Stimulated activated CD8-positive, alpha-beta memory T cell treated with anti-CD3 and anti-CD28 coated beads, Interleukin-12 subunit alpha, Interleukin-12 subunit beta, amount 100 ng/mL, for 4 hours (primary cell): ENCODE results near the gene BSN.

ENCODE experiments used
- DNase-seq: peaks from one replicate; pipeline ENCODE4 v3.0.0-alpha.2; 2020; ENCODE audit warnings: low read depth

Gene BSN

DNA sequence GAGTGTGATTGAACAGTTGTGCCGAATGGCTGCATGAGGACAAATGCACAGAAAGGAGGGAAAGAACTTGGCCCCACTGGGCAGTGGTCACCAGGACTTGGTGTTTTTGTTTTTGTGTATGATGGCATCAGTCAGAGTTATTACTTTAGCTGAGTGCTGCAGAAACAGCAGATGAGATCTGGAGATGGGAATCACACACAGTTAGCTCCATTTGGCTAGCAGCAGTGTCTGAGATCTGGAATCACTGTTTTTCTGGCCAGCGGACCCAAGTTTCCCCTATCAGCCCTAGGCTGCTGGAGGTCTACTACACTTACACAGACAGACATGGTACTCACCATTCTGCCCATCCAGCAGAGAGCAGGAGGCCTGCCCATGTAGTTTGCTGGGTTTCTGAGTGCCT lies 74.0 kb downstream of the BSN start:
- DNase-seq = no peak

DNA sequence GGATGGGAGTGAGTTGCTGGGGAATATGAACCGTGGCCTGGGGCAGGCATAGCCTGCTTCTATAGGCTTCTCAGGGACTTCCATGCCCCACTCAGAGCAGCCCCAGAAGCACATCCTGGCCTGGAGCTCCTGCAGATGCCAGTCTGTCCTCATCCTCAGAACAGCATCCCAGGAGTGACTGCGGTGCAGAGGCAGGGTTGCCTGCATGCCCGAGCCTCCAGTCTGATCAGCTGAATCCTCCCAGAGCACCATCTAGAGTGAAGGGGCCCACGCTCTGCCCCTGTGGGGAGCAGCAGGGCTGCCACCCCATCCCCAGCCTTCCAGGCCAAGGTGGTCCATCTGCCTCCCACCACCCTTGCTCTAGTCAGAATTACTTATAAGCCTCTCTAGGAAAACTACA lies 75.2 kb downstream of the BSN start:
- no peak for DNase-seq

DNA sequence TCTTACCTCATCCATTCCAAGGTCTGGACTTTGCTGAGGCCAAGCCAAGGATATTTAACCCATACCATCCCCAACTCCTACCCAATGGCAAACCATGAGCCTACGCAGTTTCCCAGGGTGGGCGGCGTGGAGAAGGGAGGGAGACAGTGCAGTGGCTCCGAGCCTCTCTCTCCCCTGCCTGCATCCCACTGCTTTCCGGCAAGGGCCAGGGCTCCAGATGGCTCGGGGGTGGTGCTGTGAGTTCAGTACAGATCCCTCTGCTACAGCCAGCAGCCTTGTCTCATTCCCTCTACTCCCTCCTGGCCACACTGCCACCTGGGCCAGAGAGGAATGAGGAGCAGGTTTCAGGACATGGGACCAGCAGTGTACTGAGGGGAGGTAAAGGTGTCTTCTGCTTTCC lies 75.6 kb downstream of the BSN start:
- DNase-seq = no peak

DNA sequence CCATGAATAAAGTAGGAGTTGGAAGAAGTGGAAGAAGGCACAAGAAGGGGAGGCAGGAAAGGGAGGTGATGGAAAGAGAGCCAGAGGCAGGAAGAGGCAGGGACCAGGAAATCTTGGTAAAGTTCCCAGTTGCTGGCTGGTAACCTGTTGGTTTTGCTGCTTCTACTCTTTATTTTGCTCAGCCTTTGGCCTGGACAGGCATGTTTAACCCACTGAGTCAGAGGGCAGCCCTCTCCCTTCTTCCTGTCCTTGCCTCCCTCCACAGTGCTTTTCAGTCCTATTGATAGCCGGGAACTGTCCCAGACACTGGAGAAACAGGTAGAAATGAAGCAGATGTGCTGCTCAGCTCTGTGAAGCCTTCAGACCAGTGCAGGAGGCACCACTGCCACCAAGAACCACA lies 76.5 kb downstream of the BSN start:
- DNase-seq = no peak

DNA sequence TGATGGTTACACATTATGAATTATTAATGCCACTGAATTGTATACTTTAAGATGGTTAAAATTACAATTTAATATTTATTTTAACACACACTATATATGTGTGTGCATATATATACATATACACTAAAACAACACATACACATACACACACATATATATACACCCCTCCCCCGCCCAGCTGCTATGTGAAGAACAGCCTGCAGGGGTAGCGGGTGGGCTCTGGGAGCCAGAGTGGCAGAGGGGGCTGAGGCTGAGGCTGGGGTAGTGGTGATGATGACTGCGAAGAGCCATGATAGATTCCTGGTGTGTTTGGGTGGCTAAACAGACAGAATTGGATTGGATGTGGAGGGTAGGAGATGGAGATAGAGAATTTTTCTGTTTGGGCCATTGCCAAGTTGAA lies 80.5 kb downstream of the BSN start:
- DNase-seq = no peak

DNA sequence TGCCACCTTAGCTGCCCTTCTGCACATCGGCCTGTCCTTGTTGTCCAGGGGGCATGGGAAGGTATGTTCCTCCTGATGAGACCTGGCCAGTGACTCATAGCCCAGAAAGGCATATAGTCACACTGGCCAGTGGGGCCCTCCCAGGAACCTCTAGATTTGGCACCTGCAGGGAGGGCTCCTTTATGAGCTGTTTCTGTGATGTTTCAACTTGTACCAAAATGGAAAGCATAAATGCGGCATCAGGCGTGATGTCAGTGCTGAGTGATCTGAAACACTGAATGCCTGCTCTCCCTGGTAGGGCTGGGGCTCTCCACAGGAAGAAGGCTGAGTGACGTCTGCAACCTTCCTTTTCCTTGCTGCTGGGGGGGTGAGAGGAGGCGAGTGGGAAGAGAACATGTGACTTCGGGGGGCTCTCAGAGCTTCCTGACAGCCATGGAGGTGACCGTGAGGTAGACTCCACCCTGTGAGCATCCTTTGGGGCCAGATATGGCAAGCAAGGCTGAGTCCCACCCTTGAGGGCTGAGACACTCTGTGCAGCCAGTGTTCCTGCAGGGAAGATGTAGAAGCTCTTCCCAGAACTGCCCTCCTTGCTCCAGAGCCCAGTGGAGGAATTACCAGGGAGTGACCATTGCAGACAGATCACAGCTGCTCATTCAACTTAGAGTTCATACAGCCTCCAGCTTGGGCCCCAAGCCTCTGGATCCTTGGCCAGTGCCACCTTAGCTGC lies 82.8 kb downstream of the BSN start:
- DNase-seq = no peak

DNA sequence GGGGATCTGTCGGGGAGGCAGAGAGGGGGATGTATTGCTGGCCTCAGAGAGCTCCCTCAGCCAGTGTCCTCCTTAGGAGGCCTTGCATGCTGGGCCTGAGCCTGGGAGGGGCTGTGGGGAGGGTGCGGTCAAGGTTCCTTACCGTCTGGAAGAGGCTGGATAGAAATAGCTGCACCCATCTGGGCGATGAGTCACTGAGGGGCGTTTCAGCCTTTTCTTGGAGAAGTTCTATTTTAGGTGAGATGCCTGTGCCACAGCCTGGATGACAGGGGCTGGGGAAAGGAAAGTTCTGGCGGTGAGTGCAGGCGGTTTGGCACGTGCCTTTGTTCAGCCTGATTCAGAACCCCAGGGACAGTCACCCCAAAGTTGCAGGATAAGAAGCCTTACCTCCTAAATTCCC lies 84.2 kb downstream of the BSN start:
- DNase-seq = no peak

DNA sequence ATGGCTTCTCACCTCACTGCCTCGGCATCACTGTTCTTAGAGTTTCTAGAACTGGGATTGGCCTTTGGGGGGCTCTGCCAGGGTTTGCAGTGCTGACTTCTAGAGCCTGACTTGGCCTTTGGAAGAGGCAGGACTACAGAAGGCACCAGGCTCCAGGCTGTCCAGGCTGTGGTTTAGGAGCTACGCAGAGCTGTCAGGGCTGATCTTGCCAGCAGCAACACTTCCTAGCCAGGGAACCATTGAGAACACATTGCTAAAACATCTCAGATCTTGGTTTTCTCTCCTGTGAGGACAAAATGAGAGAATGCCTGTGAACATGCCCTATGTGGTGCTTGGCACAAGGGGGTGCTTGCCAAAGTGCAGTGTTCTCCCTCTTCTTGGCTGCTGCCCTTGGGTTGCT lies 85.3 kb downstream of the BSN start:
- no peak for DNase-seq

DNA sequence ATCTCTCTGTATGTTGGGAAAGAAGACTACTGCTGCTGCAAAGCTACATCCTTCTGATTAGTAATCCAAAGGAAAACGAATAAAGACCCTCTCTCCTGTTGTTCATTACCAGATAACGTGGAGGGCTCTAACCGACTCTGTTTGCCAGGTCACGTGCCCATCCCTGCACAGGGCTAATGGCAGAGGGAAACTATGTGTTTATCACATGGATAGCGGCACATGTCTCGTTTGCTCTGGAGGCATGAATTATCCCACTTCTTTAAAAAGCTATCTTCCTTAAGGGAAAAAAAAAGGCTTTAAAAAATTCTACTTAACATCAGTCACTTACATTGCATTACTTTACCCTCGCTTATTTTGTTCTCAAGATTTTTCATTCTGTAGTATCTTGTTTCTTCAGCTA lies 87.0 kb downstream of the BSN start:
- DNase-seq = no peak

DNA sequence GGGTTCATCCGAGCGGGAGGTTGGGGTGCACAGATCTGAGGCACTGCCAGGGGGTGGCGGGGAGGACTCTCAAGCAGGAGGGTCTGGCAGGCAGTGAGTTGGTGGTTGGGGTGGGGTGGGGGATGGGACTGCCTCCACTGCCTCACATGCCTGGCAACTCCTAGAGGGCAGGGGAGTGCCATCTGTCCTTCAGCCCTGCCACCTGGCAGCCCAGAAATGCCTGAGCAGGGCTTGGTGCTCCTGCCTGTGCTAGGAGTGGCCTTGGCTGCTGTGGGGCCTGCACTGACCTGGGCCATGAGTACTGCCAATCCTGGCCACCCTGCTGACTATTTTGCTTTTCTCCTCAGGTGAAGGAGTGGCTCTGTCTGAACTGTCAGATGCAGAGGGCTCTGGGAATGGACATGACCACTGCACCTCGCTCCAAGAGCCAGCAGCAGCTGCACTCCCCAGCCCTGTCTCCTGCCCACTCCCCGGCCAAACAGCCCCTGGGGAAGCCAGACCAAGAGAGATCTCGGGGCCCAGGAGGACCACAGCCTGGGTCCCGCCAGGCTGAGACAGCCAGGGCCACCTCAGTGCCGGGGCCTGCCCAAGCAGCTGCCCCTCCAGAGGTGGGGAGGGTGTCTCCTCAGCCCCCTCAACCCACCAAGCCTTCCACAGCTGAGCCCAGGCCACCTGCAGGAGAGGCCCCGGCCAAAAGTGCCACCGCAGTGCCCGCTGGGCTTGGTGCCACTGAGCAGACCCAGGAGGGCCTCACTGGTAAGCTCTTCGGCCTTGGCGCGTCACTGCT lies 87.8 kb downstream of the BSN start:
- no peak for DNase-seq

DNA sequence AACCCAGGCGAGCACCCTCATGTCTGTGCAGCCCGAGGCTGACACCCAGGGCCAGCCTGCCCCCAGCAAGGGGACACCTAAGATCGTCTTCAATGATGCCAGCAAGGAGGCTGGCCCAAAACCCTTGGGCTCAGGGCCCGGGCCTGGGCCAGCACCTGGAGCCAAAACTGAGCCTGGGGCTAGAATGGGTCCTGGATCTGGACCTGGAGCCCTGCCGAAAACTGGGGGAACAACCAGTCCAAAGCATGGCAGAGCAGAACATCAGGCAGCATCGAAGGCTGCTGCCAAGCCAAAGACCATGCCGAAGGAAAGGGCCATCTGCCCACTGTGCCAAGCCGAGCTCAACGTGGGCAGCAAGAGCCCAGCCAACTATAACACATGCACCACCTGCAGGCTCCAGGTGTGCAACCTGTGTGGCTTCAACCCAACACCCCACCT lies 88.5 kb downstream of the BSN start:
- DNase-seq = no peak

DNA sequence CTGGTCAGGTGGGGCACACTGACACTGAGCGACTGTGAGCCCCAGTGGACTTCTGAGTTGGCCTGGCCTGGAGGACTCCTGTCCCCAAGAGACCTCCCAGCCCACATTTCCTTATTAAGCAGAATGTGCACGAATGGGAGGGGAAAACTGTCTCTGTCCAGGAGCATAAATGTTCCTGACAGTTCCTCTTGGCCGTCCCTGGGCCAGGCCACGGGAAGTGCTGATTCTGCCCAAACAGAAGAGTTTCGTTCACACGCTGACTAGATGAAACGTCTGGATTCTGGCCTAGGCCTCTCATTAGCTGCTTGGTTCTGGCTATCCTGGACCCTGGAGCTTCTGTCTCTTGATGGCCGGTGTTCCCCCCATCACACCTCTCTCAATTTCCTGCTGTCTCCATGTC lies 90.4 kb downstream of the BSN start:
- DNase-seq = no peak

DNA sequence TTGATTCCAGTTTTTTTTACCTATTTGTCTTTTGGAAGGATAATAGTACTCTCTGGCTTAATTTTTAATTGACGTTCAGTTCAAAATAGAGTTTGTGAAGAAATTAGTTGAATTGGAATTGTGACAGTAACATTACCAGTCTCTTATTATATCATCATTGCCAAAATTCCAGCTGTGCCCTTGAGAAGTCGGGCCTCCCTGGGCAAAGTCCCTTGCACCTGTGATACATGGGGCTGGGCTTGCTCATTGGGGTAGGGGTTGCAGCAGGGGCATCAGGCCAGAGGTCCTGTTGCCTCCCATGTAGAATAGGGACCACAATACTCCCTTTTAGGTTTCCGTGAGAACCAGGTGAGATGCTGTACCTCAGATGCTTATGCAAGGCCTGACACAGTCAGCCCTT lies 92.0 kb downstream of the BSN start:
- DNase-seq = no peak

DNA sequence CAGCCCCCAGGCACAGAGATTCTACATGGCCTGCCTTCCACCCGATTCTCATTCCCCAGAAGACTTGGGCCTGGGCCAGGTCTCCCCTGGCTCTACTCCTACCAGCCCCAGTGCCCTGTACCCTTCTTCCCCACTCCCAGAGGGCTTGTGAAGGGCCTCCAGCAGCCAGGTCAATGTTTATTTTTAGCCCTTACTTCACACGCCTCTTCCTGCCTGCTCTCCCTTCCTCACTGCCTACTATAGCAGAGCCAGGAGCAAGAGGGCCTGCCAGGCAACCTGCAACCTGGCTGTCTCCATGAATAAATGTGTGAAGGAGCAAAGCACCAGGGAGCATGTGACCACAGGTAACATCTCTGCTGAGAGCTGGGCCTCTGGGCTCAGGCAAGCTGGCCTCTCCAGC lies 93.5 kb downstream of the BSN start:
- no peak for DNase-seq

DNA sequence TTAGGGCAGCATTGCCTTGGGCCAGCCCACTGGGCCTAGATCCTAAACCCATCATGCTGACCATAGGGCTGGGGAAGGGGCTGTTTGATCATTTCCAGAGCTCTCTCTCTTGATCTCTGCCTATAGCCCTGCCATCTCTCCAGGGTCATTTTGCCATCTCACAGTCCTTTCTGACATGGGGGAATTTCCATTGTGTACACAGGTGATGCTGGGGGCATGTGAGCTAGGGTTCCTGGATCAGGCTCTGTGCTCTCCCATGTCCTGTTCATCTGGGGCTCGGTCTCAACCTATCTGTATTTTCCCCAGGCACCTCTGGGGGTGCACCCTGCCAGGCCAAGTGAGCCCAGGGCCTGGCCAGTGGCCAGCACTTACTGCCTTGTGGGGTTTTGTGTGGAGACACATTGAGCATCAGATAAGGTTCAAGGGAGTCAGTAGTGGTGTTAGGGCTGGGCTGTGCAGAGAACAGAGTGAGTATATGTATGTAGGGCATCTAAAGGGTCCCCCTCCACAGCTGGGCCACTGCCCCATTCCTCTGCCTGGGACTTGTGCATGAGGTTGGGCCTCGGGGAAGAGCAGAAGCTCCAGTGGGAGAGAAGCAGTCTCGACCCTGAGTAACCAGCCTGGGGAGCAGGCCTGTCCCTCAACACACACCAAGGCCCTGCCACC lies 94.2 kb downstream of the BSN start:
- no peak for DNase-seq

DNA sequence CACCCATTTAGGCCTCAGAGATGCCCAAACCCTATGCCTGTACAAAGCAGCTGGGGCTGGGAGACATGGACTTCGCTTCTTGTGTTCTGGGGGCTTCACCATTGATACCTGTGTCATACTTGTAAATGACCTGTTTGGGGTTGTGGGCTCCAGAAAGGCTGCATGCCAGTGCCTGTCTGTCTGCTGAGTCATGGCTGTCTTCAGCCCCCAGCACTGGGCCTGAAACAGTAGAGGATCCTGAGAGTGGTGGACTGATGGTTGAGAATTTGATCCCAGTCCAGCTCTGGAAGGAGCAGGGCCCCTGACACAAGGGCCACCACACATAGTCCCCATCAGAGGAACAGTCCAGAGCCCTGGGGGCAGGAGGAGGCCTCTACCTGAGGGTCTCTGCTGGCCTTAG lies 95.3 kb downstream of the BSN start:
- DNase-seq = no peak

DNA sequence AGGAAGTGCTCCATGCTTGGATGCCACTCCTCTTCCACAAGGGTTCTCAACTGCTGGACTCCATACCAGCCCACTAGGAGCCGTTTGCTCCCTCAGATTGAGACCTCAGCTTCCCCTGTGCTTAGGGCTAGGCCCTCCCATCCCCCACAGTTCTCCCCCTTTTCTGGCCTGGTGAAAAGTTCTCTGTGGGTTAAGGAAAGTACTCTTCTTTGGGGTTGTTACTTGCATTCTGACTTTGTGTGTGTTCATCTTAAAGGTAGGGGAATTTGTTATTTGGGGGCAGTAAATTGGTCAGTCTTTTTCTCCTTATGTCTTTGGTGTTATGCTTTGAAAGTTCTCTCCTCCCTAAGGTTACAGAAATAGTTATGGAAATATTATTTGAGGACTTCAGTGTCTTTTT lies 95.9 kb downstream of the BSN start:
- DNase-seq = no peak

DNA sequence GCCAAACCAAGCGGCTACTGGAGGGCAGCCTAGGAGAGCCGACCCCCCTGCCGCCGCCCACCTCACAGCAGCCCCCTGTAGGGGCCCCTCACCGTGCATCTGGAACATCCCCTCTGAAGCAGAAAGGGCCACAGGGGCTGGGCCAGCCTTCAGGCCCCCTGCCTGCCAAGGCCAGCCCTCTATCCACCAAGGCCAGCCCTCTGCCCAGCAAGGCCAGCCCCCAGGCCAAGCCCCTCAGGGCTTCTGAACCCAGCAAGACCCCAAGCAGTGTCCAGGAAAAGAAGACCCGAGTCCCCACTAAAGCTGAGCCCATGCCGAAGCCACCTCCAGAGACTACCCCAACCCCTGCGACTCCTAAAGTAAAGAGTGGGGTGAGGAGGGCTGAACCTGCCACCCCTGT lies 96.4 kb downstream of the BSN start:
- DNase-seq = no peak

DNA sequence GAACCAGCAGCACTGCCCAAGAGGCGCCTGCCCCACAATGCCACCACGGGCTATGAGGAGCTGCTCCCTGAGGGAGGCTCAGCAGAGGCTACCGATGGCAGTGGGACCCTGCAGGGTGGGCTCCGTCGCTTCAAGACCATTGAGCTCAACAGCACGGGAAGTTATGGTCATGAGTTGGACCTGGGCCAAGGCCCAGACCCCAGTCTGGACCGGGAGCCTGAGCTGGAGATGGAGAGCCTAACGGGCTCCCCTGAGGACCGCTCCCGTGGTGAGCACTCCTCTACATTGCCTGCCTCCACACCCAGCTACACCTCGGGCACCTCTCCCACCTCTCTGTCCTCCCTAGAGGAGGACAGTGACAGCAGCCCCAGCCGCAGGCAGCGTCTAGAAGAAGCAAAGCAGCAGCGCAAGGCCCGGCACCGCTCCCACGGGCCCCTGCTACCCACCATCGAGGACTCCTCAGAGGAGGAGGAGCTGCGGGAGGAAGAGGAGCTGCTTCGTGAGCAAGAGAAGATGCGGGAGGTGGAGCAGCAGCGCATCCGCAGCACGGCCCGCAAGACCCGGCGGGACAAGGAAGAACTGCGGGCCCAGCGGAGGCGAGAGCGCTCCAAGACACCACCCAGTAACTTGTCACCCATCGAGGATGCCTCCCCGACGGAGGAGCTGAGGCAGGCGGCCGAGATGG lies 98.1 kb downstream of the BSN start:
- DNase-seq = no peak

DNA sequence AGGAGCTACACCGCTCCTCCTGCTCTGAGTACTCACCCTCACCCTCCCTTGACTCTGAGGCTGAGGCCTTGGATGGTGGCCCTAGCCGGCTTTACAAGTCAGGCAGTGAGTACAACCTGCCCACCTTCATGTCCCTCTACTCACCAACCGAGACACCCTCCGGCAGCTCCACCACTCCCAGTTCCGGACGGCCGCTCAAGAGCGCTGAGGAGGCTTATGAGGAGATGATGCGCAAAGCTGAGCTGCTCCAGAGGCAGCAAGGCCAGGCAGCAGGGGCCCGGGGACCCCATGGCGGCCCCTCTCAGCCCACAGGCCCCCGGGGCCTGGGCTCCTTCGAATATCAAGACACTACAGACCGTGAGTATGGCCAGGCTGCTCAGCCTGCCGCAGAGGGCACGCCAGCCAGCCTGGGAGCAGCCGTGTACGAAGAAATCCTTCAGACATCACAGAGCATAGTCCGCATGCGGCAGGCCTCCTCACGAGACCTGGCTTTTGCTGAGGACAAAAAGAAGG lies 98.7 kb downstream of the BSN start:
- DNase-seq = no peak

DNA sequence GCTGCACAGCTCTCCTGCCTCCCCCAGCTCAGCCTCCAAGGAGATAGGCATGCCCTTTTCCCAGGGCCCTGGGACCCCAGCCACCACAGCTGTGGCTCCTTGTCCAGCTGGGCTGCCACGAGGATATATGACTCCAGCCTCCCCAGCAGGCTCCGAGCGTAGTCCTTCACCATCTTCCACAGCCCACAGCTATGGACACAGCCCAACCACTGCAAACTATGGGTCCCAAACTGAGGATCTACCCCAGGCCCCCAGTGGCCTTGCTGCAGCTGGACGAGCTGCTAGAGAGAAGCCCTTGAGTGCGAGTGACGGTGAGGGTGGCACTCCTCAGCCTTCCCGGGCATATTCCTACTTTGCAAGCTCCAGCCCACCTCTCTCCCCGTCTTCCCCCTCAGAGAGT lies 99.3 kb downstream of the BSN start:
- DNase-seq = no peak

DNA sequence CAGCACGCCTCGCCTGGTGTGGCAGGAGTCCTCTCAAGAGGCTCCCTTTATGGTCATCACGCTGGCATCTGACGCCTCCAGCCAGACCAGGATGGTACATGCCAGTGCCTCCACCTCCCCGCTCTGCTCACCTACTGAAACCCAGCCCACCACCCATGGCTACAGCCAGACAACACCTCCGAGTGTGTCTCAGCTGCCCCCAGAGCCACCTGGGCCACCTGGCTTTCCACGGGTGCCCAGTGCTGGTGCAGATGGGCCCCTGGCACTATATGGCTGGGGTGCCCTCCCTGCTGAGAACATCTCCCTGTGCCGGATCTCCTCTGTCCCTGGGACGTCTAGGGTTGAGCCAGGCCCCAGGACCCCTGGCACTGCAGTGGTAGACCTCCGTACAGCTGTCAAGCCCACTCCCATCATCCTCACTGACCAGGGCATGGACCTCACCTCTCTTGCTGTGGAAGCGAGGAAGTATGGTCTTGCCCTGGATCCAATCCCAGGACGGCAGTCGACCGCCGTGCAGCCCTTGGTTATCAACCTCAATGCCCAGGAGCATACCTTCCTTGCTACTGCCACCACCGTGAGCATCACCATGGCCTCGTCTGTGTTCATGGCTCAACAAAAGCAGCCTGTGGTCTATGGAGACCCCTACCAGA lies 100.0 kb downstream of the BSN start:
- no peak for DNase-seq
